Left ventricle myocardium inferior (tissue), 1 donor: ENCODE data around the gene ARHGAP12. TPM values are rescaled to one million over a fixed set of nuclear protein-coding genes. Genes with fewer than 3 reads are reported as not detected.
"Not testable (repeated sequence)": the region's sequence is repeated elsewhere in the genome, so short reads cannot be mapped to it uniquely, and the experiment has no call there.

ENCODE experiments used
- DNase-seq: peaks from one replicate; pipeline ENCODE4 v3.0.0-alpha.2; 2020
- H3K27ac ChIP-seq: fragments of 200-600 bp; replicated peaks from 2 replicates; pipeline ENCODE4 v1.8.0; 2021
- H3K27me3 ChIP-seq: fragments of 200-600 bp; 2 replicates; pipeline ENCODE4 v1.8.0; 2021; ENCODE audit warnings: low read depth
- H3K36me3 ChIP-seq: fragments of 200-600 bp; 2 replicates; pipeline ENCODE4 v1.8.0; 2021
- H3K4me1 ChIP-seq: fragments of 200-600 bp; 2 replicates; pipeline ENCODE4 v1.8.0; 2021
- H3K4me3 ChIP-seq: fragments of 200-600 bp; 2 replicates; pipeline ENCODE4 v1.8.0; 2021; ENCODE audit warnings: mild to moderate bottlenecking, moderate library complexity
- H3K9me3 ChIP-seq: fragments of 200-600 bp; replicated peaks from 2 replicates; pipeline ENCODE4 v1.8.0; 2021
- intact Hi-C: fragments of 100-400 bp; cut with micrococcal nuclease; formaldehyde crosslinking; loops from one replicate; pipeline ENCODE4 v1.11.0; 2022
- total RNA-seq: library from RNA; stranded (reverse); fragmentation: NEBNext Ultra II Directional; extraction: Animal tissue kit (Norgen Biotek cat#: 25700); gene quantifications from one replicate; pipeline ENCODE4 v1.2.1, GENCODE V29; 2021
- TF ChIP-seq, protein P1 (sequence below): fragments of 200-600 bp; IDR thresholded peaks from 2 replicates; pipeline ENCODE4 v1.8.0; 2021; ENCODE audit warnings: antibody characterized with exemption, mild to moderate bottlenecking, borderline replicate concordance
- donor health status: DM: no; HTN: yes; CAD: no; lungs with severe emphysema.

Gene ARHGAP12
- total RNA-seq, 1 donor from 2014 or later = 22.1 TPM

DNA sequence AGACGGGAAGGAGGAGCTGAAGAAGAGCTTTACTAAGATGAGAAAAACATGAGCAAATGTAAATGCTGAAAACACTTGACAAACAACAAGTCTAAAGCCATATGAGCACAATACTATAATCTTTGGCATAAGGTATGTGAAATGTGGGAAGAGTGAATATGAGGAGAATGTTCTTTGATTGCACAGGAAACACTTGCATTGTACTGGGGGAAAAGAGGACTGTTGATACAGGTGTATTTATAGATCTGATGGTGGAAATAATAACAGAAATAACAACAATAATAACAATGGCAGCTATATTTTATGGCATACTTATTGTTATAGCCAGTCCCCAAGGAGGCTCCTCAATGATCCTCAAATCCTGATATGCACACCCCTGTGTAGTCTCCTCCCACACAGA lies 23.0 kb downstream of the ARHGAP12 start:
- peaks cover 10% of the 10 kb centered on the region for H3K9me3 ChIP-seq
- peaks cover 35% of the 10 kb centered on the region for H3K4me1 ChIP-seq
- intact Hi-C loops = no loop called here
- TF ChIP-seq, protein P1, sequence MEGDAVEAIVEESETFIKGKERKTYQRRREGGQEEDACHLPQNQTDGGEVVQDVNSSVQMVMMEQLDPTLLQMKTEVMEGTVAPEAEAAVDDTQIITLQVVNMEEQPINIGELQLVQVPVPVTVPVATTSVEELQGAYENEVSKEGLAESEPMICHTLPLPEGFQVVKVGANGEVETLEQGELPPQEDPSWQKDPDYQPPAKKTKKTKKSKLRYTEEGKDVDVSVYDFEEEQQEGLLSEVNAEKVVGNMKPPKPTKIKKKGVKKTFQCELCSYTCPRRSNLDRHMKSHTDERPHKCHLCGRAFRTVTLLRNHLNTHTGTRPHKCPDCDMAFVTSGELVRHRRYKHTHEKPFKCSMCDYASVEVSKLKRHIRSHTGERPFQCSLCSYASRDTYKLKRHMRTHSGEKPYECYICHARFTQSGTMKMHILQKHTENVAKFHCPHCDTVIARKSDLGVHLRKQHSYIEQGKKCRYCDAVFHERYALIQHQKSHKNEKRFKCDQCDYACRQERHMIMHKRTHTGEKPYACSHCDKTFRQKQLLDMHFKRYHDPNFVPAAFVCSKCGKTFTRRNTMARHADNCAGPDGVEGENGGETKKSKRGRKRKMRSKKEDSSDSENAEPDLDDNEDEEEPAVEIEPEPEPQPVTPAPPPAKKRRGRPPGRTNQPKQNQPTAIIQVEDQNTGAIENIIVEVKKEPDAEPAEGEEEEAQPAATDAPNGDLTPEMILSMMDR = no peak
- H3K4me3 ChIP-seq = no peak overlapping the region
- H3K36me3 ChIP-seq = peaks cover 17% of the 10 kb centered on the region
- no peak for DNase-seq
- no peaks in the 10 kb centered on the region for H3K27me3 ChIP-seq
- no peak overlapping the region for H3K27ac ChIP-seq

DNA sequence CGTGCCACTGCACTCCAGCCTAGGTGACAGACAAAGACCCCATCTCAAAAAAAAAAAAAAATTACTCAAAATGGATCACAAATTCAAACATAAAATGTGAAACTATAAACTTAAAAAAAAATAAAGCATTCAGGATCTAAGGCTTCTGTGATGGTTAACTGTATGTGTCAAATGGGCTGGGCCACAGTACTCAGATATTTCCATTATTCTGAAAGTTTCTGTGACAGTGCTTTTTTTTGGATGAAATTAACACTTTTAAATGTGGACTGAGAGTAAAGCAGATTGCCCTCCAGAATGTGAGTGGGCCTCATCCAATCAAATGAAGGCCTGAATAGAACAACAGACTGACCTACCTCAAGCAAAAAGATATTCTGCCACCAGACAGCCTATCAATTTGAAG lies 26.0 kb downstream of the ARHGAP12 start:
- Histone ChIP-seq H3K4me1 (peaks cover 28% of the 10 kb centered on the region), H3K9me3 (peaks cover 10% of the 10 kb centered on the region), H3K4me3 (no peak overlapping the region), H3K27me3 (no peaks in the 10 kb centered on the region), H3K36me3 (peaks cover 8% of the 10 kb centered on the region), H3K27ac (no peak overlapping the region)
- TF ChIP-seq, protein P1 = no peak
- intact Hi-C loops = no loop called here
- no peak for DNase-seq

DNA sequence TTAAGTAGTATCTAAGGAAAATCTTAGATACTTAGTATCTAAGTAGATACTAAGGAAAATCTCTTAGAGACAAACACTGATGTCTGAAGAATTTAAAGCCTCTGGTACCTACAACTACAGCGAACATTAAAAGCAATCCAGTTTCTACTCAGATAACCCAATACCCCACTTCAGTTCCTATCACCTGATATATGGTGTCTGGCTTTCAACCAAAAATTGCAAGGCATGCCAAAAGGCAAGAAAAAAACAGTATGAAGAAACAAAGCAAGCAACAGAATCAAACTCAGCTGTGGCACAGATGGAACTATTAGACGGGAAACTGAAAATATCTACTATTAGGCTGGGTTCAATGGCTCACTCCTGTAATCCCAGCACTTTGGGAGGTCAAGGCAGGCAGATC lies 31.1 kb downstream of the ARHGAP12 start:
- H3K9me3 ChIP-seq = peaks cover 10% of the 10 kb centered on the region
- peaks cover 23% of the 10 kb centered on the region for H3K4me1 ChIP-seq
- intact Hi-C loops = no loop called here
- H3K36me3 ChIP-seq = peaks cover 8% of the 10 kb centered on the region
- no peak for DNase-seq
- H3K27ac ChIP-seq = peak overlapping the region; percentile 46
- TF ChIP-seq, protein P1 = no peak
- no peak overlapping the region for H3K4me3 ChIP-seq
- no peaks in the 10 kb centered on the region for H3K27me3 ChIP-seq

DNA sequence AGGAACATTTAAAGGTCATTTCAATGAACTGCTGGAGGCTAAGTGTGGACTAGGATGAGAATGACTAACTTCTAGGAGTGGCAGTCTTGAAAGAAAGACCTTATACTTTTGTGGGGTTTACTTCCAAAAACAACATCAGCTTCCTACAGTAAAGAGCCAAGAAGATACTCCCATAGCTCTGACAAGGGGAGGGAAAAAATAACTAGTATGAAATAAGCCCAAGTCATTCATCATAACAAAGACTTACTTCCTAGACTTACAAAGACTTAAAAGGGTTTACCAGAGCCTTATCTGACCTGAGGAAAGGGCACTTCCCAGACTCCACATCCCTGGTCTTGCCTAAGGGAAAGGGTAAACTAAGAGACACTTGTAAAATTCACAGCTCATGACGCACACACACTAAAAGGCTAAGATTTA lies 31.7 kb downstream of the ARHGAP12 start:
- Histone ChIP-seq H3K27me3 (no peaks in the 10 kb centered on the region), H3K4me1 (peaks cover 23% of the 10 kb centered on the region), H3K36me3 (peaks cover 8% of the 10 kb centered on the region), H3K27ac (peak overlapping the region; percentile 46), H3K4me3 (no peak overlapping the region), H3K9me3 (peaks cover 9% of the 10 kb centered on the region)
- intact Hi-C loops = no loop called here
- TF ChIP-seq, protein P1 = no peak
- DNase-seq = no peak

DNA sequence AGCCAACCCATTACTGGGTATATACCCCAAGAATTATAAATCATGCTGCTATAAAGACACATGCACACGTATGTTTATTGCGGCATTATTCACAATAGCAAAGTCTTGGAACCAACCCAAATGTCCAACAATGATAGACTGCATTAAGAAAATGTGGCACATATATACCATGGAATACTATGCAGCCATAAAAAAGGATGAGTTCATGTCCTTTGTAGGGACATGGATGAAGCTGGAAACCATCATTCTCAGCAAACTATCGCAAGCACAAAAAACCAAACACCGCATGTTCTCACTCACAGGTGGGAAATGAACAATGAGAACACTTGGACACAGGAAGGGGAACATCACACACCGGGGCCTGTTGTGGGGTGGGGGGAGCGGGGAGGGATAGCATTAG lies 32.9 kb downstream of the ARHGAP12 start:
- peaks cover 23% of the 10 kb centered on the region for H3K4me1 ChIP-seq
- intact Hi-C loops, H3K9me3 ChIP-seq, H3K27me3 ChIP-seq, H3K36me3 ChIP-seq, DNase-seq, H3K4me3 ChIP-seq, H3K27ac ChIP-seq: not testable (repeated sequence)

DNA sequence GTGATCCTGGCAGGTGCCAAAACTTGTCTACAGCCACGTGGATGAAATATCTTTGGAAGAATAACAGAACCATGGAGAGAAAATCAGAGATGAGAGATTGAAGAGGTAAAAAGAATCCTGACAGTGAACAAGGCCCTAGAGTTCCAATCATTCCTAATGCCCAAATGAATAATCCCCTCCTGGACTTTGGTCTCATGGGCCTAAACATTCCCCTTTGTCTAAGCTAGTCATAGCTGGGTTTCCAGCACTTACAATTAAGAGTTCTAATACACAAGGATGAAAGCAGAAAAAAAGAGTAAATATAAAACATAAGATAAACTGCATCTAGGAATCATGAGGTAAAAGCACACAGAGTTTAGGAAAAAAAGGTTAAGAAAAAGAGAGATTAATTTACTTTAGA lies 40.2 kb downstream of the ARHGAP12 start:
- H3K4me3 ChIP-seq = no peak overlapping the region
- H3K4me1 ChIP-seq = peaks cover 38% of the 10 kb centered on the region
- no peaks in the 10 kb centered on the region for H3K9me3 ChIP-seq
- no peak for DNase-seq
- no peak overlapping the region for H3K27ac ChIP-seq
- no peaks in the 10 kb centered on the region for H3K27me3 ChIP-seq
- TF ChIP-seq, protein P1 = no peak
- no peaks in the 10 kb centered on the region for H3K36me3 ChIP-seq
- intact Hi-C loops = no loop called here
